ENCODE results near the gene ANKRD9. TPM values are rescaled to one million over a fixed set of nuclear protein-coding genes. Genes with fewer than 3 reads are reported as not detected.
A peak's percentile ranks its signal among the peaks of the same experiment; 100 is the strongest.

The ANKRD9 gene
- total and polyA plus RNA-seq, 2 experiments from 2014 or later = 17.3 to 95.9 TPM

DNA sequence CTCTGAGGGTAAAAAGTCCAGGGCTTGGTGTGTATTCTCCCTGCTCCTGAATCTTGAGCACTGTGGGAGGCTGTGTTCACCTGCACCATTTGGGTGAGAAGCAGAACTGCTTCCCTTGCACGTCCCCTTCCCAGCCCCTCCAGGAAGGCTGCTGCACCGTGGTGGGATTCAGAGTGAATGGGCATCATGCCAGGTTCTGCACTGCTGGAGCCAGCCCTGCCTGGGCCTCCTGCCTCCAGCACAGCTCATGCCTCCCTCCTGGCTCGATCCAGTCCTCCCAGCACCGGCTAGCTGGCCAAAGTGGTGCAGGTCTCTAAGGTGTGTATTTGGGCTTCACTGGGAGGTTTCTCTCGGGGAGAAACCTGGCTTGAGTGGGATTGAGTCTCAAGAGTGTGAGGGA is 54.9 kb downstream of the ANKRD9 start:
- peaks cover 2% of the 10 kb centered on the region for H3K27me3 Mint-ChIP-seq (ENCODE audit: insufficient read depth, low read depth, poor library complexity)

DNA sequence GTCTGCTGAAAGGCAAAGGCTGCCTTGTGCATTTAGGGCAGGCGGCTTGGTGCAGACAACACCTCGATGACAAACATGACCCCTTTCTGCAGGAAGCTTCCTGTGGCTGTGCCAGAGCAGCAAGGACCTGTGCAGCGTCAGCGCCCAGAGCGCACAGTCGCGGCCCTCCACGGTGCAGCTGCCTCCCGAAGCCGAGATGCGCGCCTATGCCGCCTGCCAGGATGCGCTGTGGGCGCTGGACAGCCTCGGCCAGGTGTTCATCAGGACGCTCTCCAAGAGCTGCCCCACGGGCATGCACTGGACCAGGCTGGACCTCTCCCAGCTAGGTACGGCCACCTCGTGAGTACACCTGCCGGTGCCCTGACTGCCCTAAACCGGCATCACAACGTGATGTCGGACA is 57.3 kb downstream of the ANKRD9 start:
- H3K4me3 Mint-ChIP-seq = no peak overlapping the region
- no peaks in the 10 kb centered on the region for H3K27me3 ChIP-seq (ENCODE audit: insufficient read depth)
- H3F3A ChIP-seq (replicated peaks; ENCODE audit: low read depth) = no peaks in the 10 kb centered on the region
- no peak overlapping the region for H3K27ac Mint-ChIP-seq
- H3K36me3 ChIP-seq (ENCODE audit: insufficient read depth) = no peaks in the 10 kb centered on the region
- no peak for ATAC-seq
- no peaks in the 10 kb centered on the region for H3K9me2 ChIP-seq (ENCODE audit: insufficient read depth)
- no peaks in the 10 kb centered on the region for H3K4me1 Mint-ChIP-seq
- H4K20me1 ChIP-seq (replicated peaks; ENCODE audit: insufficient read depth) = no peaks in the 10 kb centered on the region
- no peak overlapping the region for H3K4me2 ChIP-seq
- no peak for DNase-seq (ENCODE audit: low spot score)
- H3K27ac ChIP-seq (ENCODE audit: low read depth) = no peak overlapping the region
- no peak overlapping the region for H3K4me3 ChIP-seq
- no peaks in the 10 kb centered on the region for H3K4me1 ChIP-seq (ENCODE audit: insufficient read depth)
- no peak overlapping the region for H2AFZ ChIP-seq
- H3K27me3 Mint-ChIP-seq (ENCODE audit: insufficient read depth, low read depth, poor library complexity) = no peaks in the 10 kb centered on the region
- no peaks in the 10 kb centered on the region for H3K9me3 Mint-ChIP-seq
- H3K36me3 Mint-ChIP-seq (ENCODE audit: low read depth) = peaks cover 12% of the 10 kb centered on the region; the same call in 2 of the 3 replicates
- H3K79me2 ChIP-seq (replicated peaks; ENCODE audit: insufficient read depth) = no peaks in the 10 kb centered on the region
- no peak for TF ChIP-seq EZH2phosphoT487 (IDR thresholded peaks at IDR 0.05; ENCODE audit: unreplicated experiment)
- TF ChIP-seq, protein P1, sequence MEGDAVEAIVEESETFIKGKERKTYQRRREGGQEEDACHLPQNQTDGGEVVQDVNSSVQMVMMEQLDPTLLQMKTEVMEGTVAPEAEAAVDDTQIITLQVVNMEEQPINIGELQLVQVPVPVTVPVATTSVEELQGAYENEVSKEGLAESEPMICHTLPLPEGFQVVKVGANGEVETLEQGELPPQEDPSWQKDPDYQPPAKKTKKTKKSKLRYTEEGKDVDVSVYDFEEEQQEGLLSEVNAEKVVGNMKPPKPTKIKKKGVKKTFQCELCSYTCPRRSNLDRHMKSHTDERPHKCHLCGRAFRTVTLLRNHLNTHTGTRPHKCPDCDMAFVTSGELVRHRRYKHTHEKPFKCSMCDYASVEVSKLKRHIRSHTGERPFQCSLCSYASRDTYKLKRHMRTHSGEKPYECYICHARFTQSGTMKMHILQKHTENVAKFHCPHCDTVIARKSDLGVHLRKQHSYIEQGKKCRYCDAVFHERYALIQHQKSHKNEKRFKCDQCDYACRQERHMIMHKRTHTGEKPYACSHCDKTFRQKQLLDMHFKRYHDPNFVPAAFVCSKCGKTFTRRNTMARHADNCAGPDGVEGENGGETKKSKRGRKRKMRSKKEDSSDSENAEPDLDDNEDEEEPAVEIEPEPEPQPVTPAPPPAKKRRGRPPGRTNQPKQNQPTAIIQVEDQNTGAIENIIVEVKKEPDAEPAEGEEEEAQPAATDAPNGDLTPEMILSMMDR (conservative IDR thresholded peaks at IDR 0.05; ENCODE audit: low read depth in 2 of 2) = no peak
- TF ChIP-seq POLR2AphosphoS5 (IDR thresholded peaks at IDR 0.05; ENCODE audit: low read depth) = no peak
- no peak for TF ChIP-seq ZNF114 (CRISPR knock-in tag; IDR thresholded peaks at IDR 0.05)
- TF ChIP-seq ETS1 (IDR thresholded peaks at IDR 0.05) = no peak
- TF ChIP-seq EZH2 (IDR thresholded peaks at IDR 0.05; ENCODE audit: low read depth, unreplicated experiment) = no peak
- TF ChIP-seq JUNB (IDR thresholded peaks at IDR 0.05; ENCODE audit: unreplicated experiment) = no peak
- TF ChIP-seq STAT1 (IDR thresholded peaks at IDR 0.05; ENCODE audit: unreplicated experiment) = no peak
- no peak for TF ChIP-seq NANOG (IDR thresholded peaks at IDR 0.05; ENCODE audit: borderline replicate concordance)
- TF ChIP-seq CREB1 (CRISPR knock-in tag; IDR thresholded peaks at IDR 0.05; ENCODE audit: low read depth) = no peak
- no peak for TF ChIP-seq REST (IDR thresholded peaks at IDR 0.05; ENCODE audit: unreplicated experiment)

More for the DNA sequence above, 54.9 kb downstream of the ANKRD9 start:
- H3F3A ChIP-seq (replicated peaks; ENCODE audit: low read depth) = no peaks in the 10 kb centered on the region
- H3K9me2 ChIP-seq (ENCODE audit: insufficient read depth) = no peaks in the 10 kb centered on the region
- no peaks in the 10 kb centered on the region for H3K4me1 ChIP-seq (ENCODE audit: insufficient read depth)
- no peaks in the 10 kb centered on the region for H3K4me1 Mint-ChIP-seq
- no peaks in the 10 kb centered on the region; the same call in 1 of the 2 replicates for H3K36me3 ChIP-seq (ENCODE audit: insufficient read depth)
- H3K4me3 ChIP-seq = no peak overlapping the region
- no peak overlapping the region for H3K27ac ChIP-seq (ENCODE audit: low read depth)
- DNase-seq (ENCODE audit: low spot score) (no peak), ATAC-seq (no peak)
- H3K4me3 Mint-ChIP-seq = no peak overlapping the region
- H3K27ac Mint-ChIP-seq = peak overlapping the region; percentile 48
- H3K79me2 ChIP-seq (replicated peaks; ENCODE audit: insufficient read depth) = no peaks in the 10 kb centered on the region
- TF ChIP-seq JUNB (IDR thresholded peaks at IDR 0.05; ENCODE audit: unreplicated experiment) (no peak), EZH2phosphoT487 (IDR thresholded peaks at IDR 0.05; ENCODE audit: unreplicated experiment) (no peak), CREB1 (CRISPR knock-in tag; IDR thresholded peaks at IDR 0.05; ENCODE audit: low read depth) (no peak), ETS1 (IDR thresholded peaks at IDR 0.05) (no peak)
- H2AFZ ChIP-seq = no peak overlapping the region
- no peaks in the 10 kb centered on the region for H4K20me1 ChIP-seq (replicated peaks; ENCODE audit: insufficient read depth)
- no peak overlapping the region for H3K4me2 ChIP-seq
- H3K9me3 Mint-ChIP-seq = no peaks in the 10 kb centered on the region
- no peaks in the 10 kb centered on the region for H3K27me3 ChIP-seq (ENCODE audit: insufficient read depth)
- peaks cover 8% of the 10 kb centered on the region; the same call in 2 of the 3 replicates for H3K36me3 Mint-ChIP-seq (ENCODE audit: low read depth)

Data from GM23338 (cell line).